ENCODE data around the gene TBC1D22A.

Gene TBC1D22A

GRCh38 chr22:47162865-47163264 lies 400.4 kb downstream of the TBC1D22A start:
- DNase-seq (ENCODE audit: low read depth) = no peak
- no peak for TF ChIP-seq CTCF (IDR thresholded peaks at IDR 0.05; ENCODE audit: low read length, missing control alignments)
- H3K4me3 ChIP-seq (replicated peaks; ENCODE audit: low read depth, low read length) = no peak overlapping the region

- TF ChIP-seq CTCF (IDR thresholded peaks at IDR 0.05; ENCODE audit: low read length, missing control alignments) = no peak
- no peak overlapping the region for H3K4me3 ChIP-seq (replicated peaks; ENCODE audit: low read depth, low read length)
- no peak for DNase-seq (ENCODE audit: low read depth)
Measured at GRCh38 chr22:47163481-47163855, 401.0 kb downstream of the TBC1D22A start.

GRCh38 chr22:47163856-47164513 lies 401.5 kb downstream of the TBC1D22A start:
- DNase-seq (ENCODE audit: low read depth) = no peak
- H3K4me3 ChIP-seq (replicated peaks; ENCODE audit: low read depth, low read length) = no peak overlapping the region
- TF ChIP-seq CTCF (IDR thresholded peaks at IDR 0.05; ENCODE audit: low read length, missing control alignments) = no peak

GRCh38 chr22:47164514-47165337 lies 402.3 kb downstream of the TBC1D22A start:
- TF ChIP-seq CTCF (IDR thresholded peaks at IDR 0.05; ENCODE audit: low read length, missing control alignments) = no peak
- DNase-seq (ENCODE audit: low read depth) = no peak
- no peak overlapping the region for H3K4me3 ChIP-seq (replicated peaks; ENCODE audit: low read depth, low read length)

- H3K4me3 ChIP-seq (replicated peaks; ENCODE audit: low read depth, low read length) = no peak overlapping the region
- DNase-seq (ENCODE audit: low read depth) = no peak
- no peak for TF ChIP-seq CTCF (IDR thresholded peaks at IDR 0.05; ENCODE audit: low read length, missing control alignments)
Measured at GRCh38 chr22:47165338-47166032, 403.0 kb downstream of the TBC1D22A start.

- no peak for DNase-seq (ENCODE audit: low read depth)
- H3K4me3 ChIP-seq (replicated peaks; ENCODE audit: low read depth, low read length) = no peak overlapping the region
- no peak for TF ChIP-seq CTCF (IDR thresholded peaks at IDR 0.05; ENCODE audit: low read length, missing control alignments)
Measured at GRCh38 chr22:47166033-47166404, 403.6 kb downstream of the TBC1D22A start.
